Naive B cell (primary cell): Measurements from ENCODE around the gene HES4. TPM values are rescaled to one million over a fixed set of nuclear protein-coding genes. Genes with fewer than 3 reads are reported as not detected.
A peak's percentile ranks its signal among the peaks of the same experiment; 100 is the strongest.

ENCODE experiments used
- ATAC-seq, 2 donors: fragments of 150-1000 bp; cut with Tn5 transposase; 2 replicates each; pipeline ENCODE4 v1.10.0; 2021; ENCODE audit warnings: low read depth in 2 of 2, mild to moderate bottlenecking in 2 of 2, moderate library complexity in 2 of 2
- DNase-seq: peaks from one replicate; pipeline ENCODE4 v3.0.0; 2022
- H3K27ac Mint-ChIP-seq, 6 donors: one replicate each; pipeline ENCODE4 v1.8.0; 2020 to 2022; ENCODE audit warnings: mild to moderate bottlenecking in 6 of 6, mixed read lengths in 6 of 6, moderate library complexity in 5 of 6, inconsistent platforms in 2 of 6
- H3K27me3 Mint-ChIP-seq, 3 donors: one replicate each; pipeline ENCODE4 v1.8.0; 2021 to 2022; ENCODE audit warnings: mixed read lengths in 3 of 3, mild to moderate bottlenecking in 1 of 3
- H3K36me3 Mint-ChIP-seq, 2 donors: one replicate each; pipeline ENCODE4 v1.8.0; 2020 to 2022; ENCODE audit warnings: mixed read lengths in 2 of 2, inconsistent platforms in 1 of 2, mild to moderate bottlenecking in 1 of 2
- H3K4me1 Mint-ChIP-seq, 3 donors: one replicate each; pipeline ENCODE4 v1.8.0; 2020 to 2022; ENCODE audit warnings: mixed read lengths in 3 of 3, inconsistent platforms in 1 of 3, mild to moderate bottlenecking in 1 of 3, moderate library complexity in 1 of 3
- H3K4me3 Mint-ChIP-seq, 8 donors: one replicate each; pipeline ENCODE4 v1.8.0; 2020 to 2022; ENCODE audit warnings: mild to moderate bottlenecking in 8 of 8, mixed read lengths in 8 of 8, moderate library complexity in 8 of 8, inconsistent platforms in 2 of 8
- H3K9me3 Mint-ChIP-seq, 7 donors: one replicate each; pipeline ENCODE4 v1.8.0; 2020 to 2022; ENCODE audit warnings: mixed read lengths in 7 of 7, mild to moderate bottlenecking in 5 of 7, inconsistent platforms in 2 of 7, moderate library complexity in 1 of 7
- polyA plus RNA-seq, 6 donors: library from polyadenylated mRNA; unstranded; fragments of 300-500 nt; fragmentation: Illumina TruSeq; gene quantifications; one replicate each; pipeline ENCODE4 v1.2.3, GENCODE V29; 2021; ENCODE audit warnings: low read depth in 6 of 6

The HES4 gene
- polyA plus RNA-seq, 6 donors from 2014 or later = 0.45 to 0.64 TPM; not detected in 4

DNA sequence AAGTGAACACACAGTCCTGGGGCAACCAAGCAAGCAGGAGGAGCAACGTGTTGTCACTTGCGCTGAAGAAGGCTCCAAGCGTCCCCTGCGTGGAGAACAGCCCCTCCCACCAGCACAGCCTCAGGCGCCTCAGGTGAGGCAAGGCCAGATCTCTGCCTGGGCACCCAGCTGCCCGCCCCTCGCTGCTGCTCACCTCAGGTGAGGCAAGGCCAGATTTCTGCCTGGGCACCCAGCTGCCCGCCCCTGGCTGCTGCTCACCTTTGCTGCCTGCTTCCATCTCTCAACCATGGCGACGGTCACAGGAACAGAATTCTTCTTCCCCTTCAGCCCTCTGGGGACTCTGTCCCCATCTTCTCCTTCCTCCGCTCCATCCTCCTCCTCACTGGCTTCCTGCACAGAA lies 43.3 kb downstream of the HES4 start:
- no peaks in the 10 kb centered on the region for H3K9me3 Mint-ChIP-seq
- peak overlapping the region in 2 of 8 donors; percentile 54 to 78 for H3K4me3 Mint-ChIP-seq
- DNase-seq (no peak), ATAC-seq (no peak)
- peaks cover 23 to 31% (median 23%) of the 10 kb centered on the region in 3 donors for H3K4me1 Mint-ChIP-seq
- peaks cover 0 to 16% of the 10 kb centered on the region in 2 donors for H3K36me3 Mint-ChIP-seq
- no peaks in the 10 kb centered on the region for H3K27me3 Mint-ChIP-seq
- no peak overlapping the region for H3K27ac Mint-ChIP-seq

DNA sequence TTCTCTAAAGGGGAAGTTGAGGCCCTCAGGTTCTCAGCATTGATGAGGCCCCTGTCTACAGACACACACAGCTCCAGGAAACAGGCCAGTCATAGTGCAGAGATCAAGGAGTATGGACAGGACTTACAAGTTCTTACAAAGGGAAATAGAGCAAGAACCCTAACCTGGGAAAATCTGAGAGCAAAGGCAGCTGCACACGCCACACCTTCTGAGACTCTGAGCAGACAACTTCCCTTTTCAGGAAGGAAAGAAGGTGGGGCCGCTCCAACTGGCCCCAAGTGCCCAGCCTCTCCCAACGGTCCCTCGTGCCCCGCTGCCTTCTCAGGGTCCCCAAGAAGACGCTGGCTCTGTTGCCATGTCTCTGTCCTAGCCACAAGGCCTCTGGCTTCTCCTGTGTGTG lies 44.4 kb downstream of the HES4 start:
- Mint-ChIP-seq H3K27me3 (no peaks in the 10 kb centered on the region), H3K4me1 (peaks cover 28 to 35% (median 28%) of the 10 kb centered on the region in 3 donors), H3K4me3 (peak overlapping the region in 3 of 8 donors; percentile 57 to 78 (median 59)), H3K36me3 (peaks cover under 1 to 23% of the 10 kb centered on the region in 2 donors), H3K27ac (peak overlapping the region in 1 of 6 donors; percentile 6), H3K9me3 (no peaks in the 10 kb centered on the region)
- DNase-seq (no peak), ATAC-seq (no peak)

DNA sequence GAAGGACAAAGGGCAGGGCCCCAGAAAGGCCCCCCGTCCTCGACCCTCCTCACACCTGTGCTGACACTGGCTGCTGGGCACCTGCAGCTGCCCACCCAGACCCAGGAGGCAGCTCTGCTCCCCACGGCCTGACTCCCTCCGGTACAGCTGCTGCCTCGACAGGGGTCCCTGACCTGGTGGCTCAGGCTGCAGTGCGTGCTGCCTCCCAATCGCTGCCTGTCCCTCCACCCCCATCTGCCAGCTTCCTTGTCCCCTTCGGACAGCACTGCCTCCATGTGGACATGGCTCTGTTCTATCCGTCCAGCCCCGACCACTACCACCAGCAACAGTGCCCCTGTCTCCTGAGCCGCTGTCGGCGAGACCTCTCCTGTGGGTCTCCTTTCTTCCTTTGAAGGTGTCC lies 45.0 kb downstream of the HES4 start:
- peaks cover 28 to 31% (median 28%) of the 10 kb centered on the region in 3 donors for H3K4me1 Mint-ChIP-seq

DNA sequence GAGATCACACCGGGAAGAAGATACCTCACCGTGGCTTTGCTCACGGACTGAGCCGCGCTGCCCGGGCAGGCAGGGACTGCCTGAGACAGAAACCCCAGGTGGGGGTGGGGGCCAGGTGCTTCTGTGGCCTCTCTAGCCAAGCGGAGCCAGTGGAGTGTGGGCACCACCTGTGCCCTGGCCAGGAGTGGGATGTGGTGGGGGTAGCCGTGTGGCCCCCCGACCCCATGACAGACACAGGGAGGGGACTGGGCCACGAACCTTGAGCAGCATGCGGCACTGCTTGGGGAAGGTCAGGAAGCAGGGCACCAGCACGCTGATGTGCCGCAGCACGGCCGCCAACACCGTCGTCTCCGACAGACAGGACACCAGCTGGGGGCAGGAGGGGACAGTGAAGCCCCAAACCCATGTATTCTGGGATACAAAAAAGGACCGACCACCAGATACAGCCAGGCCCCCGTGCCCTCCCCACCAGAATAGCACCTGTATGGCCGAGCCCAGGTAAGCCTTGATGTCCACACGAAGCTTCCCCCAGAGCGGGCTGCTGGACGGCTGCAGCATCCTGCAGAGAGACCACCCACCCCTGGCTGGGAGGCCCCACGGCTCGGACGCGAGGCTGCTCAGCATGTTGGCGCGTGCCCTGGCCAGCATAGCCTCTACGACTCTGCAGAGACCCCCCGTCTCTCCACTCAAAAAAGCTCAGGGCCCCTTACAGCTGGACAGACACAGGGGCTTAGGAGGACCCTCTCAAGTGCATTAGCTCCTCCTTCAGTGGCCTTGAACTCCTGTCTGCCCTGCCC lies 46.2 kb downstream of the HES4 start:
- DNase-seq (no peak), ATAC-seq (no peak)
- Mint-ChIP-seq H3K36me3 (peaks cover 14 to 35% of the 10 kb centered on the region in 2 donors), H3K9me3 (no peaks in the 10 kb centered on the region), H3K4me1 (peaks cover 27 to 31% (median 28%) of the 10 kb centered on the region in 3 donors), H3K4me3 (peak overlapping the region in 1 of 8 donors; percentile 27), H3K27ac (no peak overlapping the region), H3K27me3 (no peaks in the 10 kb centered on the region)

More for the DNA sequence above, 45.0 kb downstream of the HES4 start:
- H3K27ac Mint-ChIP-seq = peak overlapping the region in 1 of 6 donors; percentile 6
- H3K4me3 Mint-ChIP-seq = peak overlapping the region in 2 of 8 donors; percentile 27 to 57
- no peaks in the 10 kb centered on the region for H3K27me3 Mint-ChIP-seq
- DNase-seq = no peak
- H3K9me3 Mint-ChIP-seq = no peaks in the 10 kb centered on the region
- no peak for ATAC-seq
- H3K36me3 Mint-ChIP-seq = peaks cover 6 to 23% of the 10 kb centered on the region in 2 donors

DNA sequence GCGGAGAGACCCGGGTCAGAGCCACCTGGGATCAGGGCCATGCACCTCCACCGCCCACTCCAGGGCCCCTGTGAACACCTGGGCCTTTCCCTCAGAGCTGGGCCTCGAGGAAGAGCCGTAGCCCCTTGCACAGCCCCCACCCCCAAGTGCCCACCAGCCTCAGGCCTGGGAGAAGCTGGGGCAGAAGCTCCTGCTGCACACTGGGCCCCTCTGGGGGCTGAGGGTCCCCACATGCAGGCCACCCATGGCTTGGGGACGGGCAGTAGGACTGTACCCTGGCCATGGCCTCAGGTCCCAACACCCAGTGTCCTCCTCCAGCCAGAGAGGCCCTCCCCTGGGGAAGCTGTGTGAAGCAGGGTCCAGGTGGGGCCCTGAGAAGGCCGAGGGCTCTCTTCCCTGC lies 47.3 kb downstream of the HES4 start:
- Mint-ChIP-seq H3K27me3 (no peaks in the 10 kb centered on the region), H3K9me3 (no peaks in the 10 kb centered on the region), H3K4me3 (no peak overlapping the region), H3K4me1 (peaks cover 19 to 24% (median 22%) of the 10 kb centered on the region in 3 donors), H3K36me3 (peaks cover 14 to 32% of the 10 kb centered on the region in 2 donors), H3K27ac (no peak overlapping the region)
- ATAC-seq (no peak), DNase-seq (no peak)

- Mint-ChIP-seq H3K27ac (peak overlapping the region in 1 of 6 donors; percentile 13), H3K4me3 (no peak overlapping the region), H3K4me1 (peaks cover 16 to 19% (median 18%) of the 10 kb centered on the region in 3 donors), H3K9me3 (no peaks in the 10 kb centered on the region), H3K36me3 (peaks cover 14 to 30% of the 10 kb centered on the region in 2 donors), H3K27me3 (no peaks in the 10 kb centered on the region)
- ATAC-seq (no peak), DNase-seq (no peak)
These were observed 47.7 kb downstream of the HES4 start for GRCh38 chr1:952201-952600.

- no peaks in the 10 kb centered on the region for H3K9me3 Mint-ChIP-seq
- DNase-seq = no peak
- H3K4me3 Mint-ChIP-seq = peak overlapping the region in 1 of 8 donors; percentile 31
- no peaks in the 10 kb centered on the region for H3K27me3 Mint-ChIP-seq
- peaks cover 12 to 16% (median 13%) of the 10 kb centered on the region in 3 donors for H3K4me1 Mint-ChIP-seq
- peaks cover 14 to 30% of the 10 kb centered on the region in 2 donors for H3K36me3 Mint-ChIP-seq
- H3K27ac Mint-ChIP-seq = no peak overlapping the region
- no peak for ATAC-seq
These were observed 48.5 kb downstream of the HES4 start for GRCh38 chr1:951364-951763.

DNA sequence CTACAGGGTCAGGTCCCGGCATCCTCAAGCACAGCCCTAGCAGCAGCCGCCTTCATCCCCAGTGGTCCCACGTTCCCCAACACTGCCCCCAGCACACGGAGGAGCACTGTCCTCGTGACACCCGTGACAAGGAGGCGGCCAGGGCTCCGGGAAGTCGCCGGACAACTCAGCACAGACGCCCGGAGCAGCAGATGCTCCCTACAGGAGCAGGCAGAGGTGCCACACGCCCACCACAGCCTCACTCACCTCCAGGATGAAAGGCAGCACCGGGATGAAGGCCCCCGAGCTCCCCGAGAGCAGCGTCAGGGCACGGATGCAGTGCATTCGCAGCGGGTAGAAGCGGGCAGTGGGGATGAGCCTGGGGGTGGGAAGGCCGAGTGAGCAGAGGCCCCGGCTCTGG lies 49.0 kb downstream of the HES4 start:
- Mint-ChIP-seq H3K36me3 (peaks cover 14 to 31% of the 10 kb centered on the region in 2 donors), H3K27me3 (no peaks in the 10 kb centered on the region)

GRCh38 chr1:950268-950667 lies 49.6 kb downstream of the HES4 start:
- H3K9me3 Mint-ChIP-seq = no peaks in the 10 kb centered on the region
- no peak overlapping the region for H3K4me3 Mint-ChIP-seq
- ATAC-seq (no peak), DNase-seq (no peak)
- H3K4me1 Mint-ChIP-seq = peaks cover 7 to 11% (median 8%) of the 10 kb centered on the region in 3 donors
- no peak overlapping the region for H3K27ac Mint-ChIP-seq
- no peaks in the 10 kb centered on the region for H3K27me3 Mint-ChIP-seq
- H3K36me3 Mint-ChIP-seq = peaks cover 14 to 34% of the 10 kb centered on the region in 2 donors

More for the DNA sequence above, 49.0 kb downstream of the HES4 start:
- ATAC-seq (no peak), DNase-seq (no peak)
- Mint-ChIP-seq H3K4me1 (peaks cover 12 to 14% (median 13%) of the 10 kb centered on the region in 3 donors), H3K4me3 (no peak overlapping the region), H3K27ac (no peak overlapping the region), H3K9me3 (no peaks in the 10 kb centered on the region)

Other genes starting within 250 kb of the HES4 start
- under 1 TPM in 2 of 6 donors, not detected in 4; 0.19 to 0.40 TPM for gene SAMD11, start 76.2 kb downstream of the HES4 start, polyA plus RNA-seq
- 10 to 100 TPM; 50.8 to 78.2 (median 60.4) TPM for gene NOC2L, start 40.8 kb downstream of the HES4 start, polyA plus RNA-seq
- gene KLHL17, start 39.5 kb downstream of the HES4 start, polyA plus RNA-seq = 1 to 10 TPM in 4 of 6 donors, under 1 TPM in 1, not detected in 1; 0.70 to 1.8 (median 1.4) TPM
- not detected for gene PLEKHN1, start 33.6 kb downstream of the HES4 start, polyA plus RNA-seq
- not detected for gene PERM1, start 18.0 kb downstream of the HES4 start, polyA plus RNA-seq
- gene ISG15, start 13.4 kb upstream of the HES4 start, polyA plus RNA-seq = 100 to 1,000 TPM in 4 of 6 donors, 10 to 100 TPM in 2; 55.1 to 183 (median 124) TPM
- gene AGRN, start 20.0 kb upstream of the HES4 start, polyA plus RNA-seq = under 1 TPM in 2 of 6 donors, not detected in 4; 0.04 to 0.52 TPM
- not detected for gene RNF223, start 74.2 kb upstream of the HES4 start, polyA plus RNA-seq
- gene C1orf159, start 116.0 kb upstream of the HES4 start, polyA plus RNA-seq = 1 to 10 TPM in 5 of 6 donors, not detected in 1; 2.0 to 6.3 (median 4.3) TPM
- gene TTLL10, start 173.8 kb upstream of the HES4 start, polyA plus RNA-seq = not detected
- gene TNFRSF18, start 206.5 kb upstream of the HES4 start, polyA plus RNA-seq = 10 to 100 TPM in 1 of 6 donors, 1 to 10 TPM in 5; 2.4 to 13.0 (median 7.9) TPM
- under 1 TPM in 3 of 6 donors, not detected in 3; 0.18 to 0.36 (median 0.32) TPM for gene TNFRSF4, start 214.1 kb upstream of the HES4 start, polyA plus RNA-seq
- gene SDF4, start 231.9 kb upstream of the HES4 start, polyA plus RNA-seq = 100 to 1,000 TPM in 1 of 6 donors, 10 to 100 TPM in 5; 64.8 to 101 (median 85.4) TPM
- gene B3GALT6, start 232.1 kb upstream of the HES4 start, polyA plus RNA-seq = 10 to 100 TPM in 5 of 6 donors, 1 to 10 TPM in 1; 6.9 to 22.9 (median 12.9) TPM
- gene C1QTNF12, start 246.6 kb upstream of the HES4 start, polyA plus RNA-seq = not detected